ENCODE results near the gene LAIR2.

Gene LAIR2, protein sequence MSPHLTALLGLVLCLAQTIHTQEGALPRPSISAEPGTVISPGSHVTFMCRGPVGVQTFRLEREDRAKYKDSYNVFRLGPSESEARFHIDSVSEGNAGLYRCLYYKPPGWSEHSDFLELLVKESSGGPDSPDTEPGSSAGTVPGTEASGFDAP

GRCh38 chr19:54502518-54503048 is at the start of gene LAIR2:
Gene LAIR2 (plus strand): TSS chr19:54502831. CDS start chr19:54502919, 88 bp downstream.
- Histone ChIP-seq H2AFZ (ENCODE audit: low read length) (no peak within 1 kb of the TSS), H3K79me2 (ENCODE audit: low read length) (no peaks in the 10 kb centered on the region), H3K4me2 (ENCODE audit: low read depth, low read length) (no peak within 1 kb of the TSS), H3K4me1 (ENCODE audit: low read length) (no peaks in the 10 kb centered on the region), H3K9me2 (replicated peaks; ENCODE audit: insufficient read depth, low read length) (no peaks in the 10 kb centered on the region), H4K20me1 (ENCODE audit: insufficient read depth, low read length) (no peaks in the 10 kb centered on the region), H3K9ac (ENCODE audit: low read length) (no peak within 1 kb of the TSS), H3K4me3 (ENCODE audit: low read length) (no peak within 1 kb of the TSS), H3K36me3 (replicated peaks; ENCODE audit: insufficient read depth, low read length) (no peaks in the 10 kb centered on the region), H3K27ac (ENCODE audit: low read length) (no peak within 1 kb of the TSS), H3K9me3 (replicated peaks; ENCODE audit: insufficient read depth, low read length) (no peaks in the 10 kb centered on the region), H3F3A (ENCODE audit: insufficient read depth, low read length) (no peaks in the 10 kb centered on the region), H3K27me3 (replicated peaks; ENCODE audit: insufficient read depth, low read length) (peaks cover 76% of the 10 kb centered on the region)
- no peak for DNase-seq
- TF ChIP-seq EZH2 (optimal IDR thresholded peaks at IDR 0.05; ENCODE audit: low read depth, low read length), result no peak
- no peak for TF ChIP-seq CTCF (IDR thresholded peaks at IDR 0.05; ENCODE audit: low read length)
- TF ChIP-seq EZH2phosphoT487 (IDR thresholded peaks at IDR 0.05; ENCODE audit: low read length), result no peak

DNA sequence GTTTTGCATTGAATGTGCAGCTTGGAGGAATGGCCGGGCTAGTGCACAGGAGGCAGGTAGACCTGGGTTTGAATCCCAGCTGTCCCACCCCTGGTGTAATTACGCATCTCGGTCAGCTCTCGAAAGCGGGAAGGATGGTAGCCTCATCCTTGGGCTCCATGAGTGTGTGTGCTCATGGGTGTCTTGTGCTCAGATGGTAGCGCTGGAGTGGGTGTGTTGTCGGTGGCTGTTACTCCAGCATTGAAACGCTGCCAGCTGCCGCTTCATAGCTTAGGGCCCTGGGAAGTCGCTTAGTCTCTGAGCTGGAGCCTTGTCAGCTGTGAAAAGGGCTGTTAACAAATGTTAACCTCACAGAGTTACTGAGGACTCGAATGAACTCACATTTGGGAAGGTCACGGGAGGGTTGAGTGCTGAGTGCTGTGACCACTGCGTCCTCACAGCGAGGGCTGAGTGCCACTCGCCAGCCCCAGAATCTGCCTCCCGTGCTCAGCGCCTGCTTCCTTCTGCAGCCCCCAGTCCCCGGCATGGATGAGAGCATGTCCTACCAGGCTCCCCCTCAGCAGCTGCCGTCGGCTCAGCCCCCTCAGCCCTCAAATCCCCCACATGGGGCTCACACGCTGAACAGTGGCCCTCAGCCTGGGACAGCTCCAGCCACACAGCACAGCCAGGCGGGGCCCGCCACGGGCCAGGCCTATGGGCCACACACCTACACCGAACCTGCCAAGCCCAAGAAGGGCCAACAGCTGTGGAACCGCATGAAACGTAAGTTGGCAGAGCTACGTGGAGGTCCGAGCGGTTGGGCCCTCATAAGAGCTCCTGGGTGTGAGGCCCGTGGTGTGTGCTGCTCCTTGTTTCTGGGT is 48.5 kb upstream of the LAIR2 start:
- Histone ChIP-seq H3K9me3 (replicated peaks; ENCODE audit: insufficient read depth, low read length) (no peaks in the 10 kb centered on the region), H3K79me2 (ENCODE audit: low read length) (peaks cover 89% of the 10 kb centered on the region), H2AFZ (ENCODE audit: low read length) (no peak overlapping the region), H3K36me3 (replicated peaks; ENCODE audit: insufficient read depth, low read length) (peaks cover 31% of the 10 kb centered on the region), H3F3A (ENCODE audit: insufficient read depth, low read length) (peaks cover 6% of the 10 kb centered on the region; the same call in 1 of the 2 replicates), H3K4me3 (ENCODE audit: low read length) (no peak overlapping the region), H3K9me2 (replicated peaks; ENCODE audit: insufficient read depth, low read length) (no peaks in the 10 kb centered on the region), H3K27ac (ENCODE audit: low read length) (no peak overlapping the region), H3K4me1 (ENCODE audit: low read length) (peaks cover 5% of the 10 kb centered on the region; the same call in 1 of the 2 replicates), H3K4me2 (ENCODE audit: low read depth, low read length) (no peak overlapping the region), H4K20me1 (ENCODE audit: insufficient read depth, low read length) (peaks cover 25% of the 10 kb centered on the region), H3K9ac (ENCODE audit: low read length) (no peak overlapping the region), H3K27me3 (replicated peaks; ENCODE audit: insufficient read depth, low read length) (no peaks in the 10 kb centered on the region)
- no peak for DNase-seq
- TF ChIP-seq EZH2phosphoT487 (IDR thresholded peaks at IDR 0.05; ENCODE audit: low read length) (no peak), CTCF (IDR thresholded peaks at IDR 0.05; ENCODE audit: low read length) (no peak), EZH2 (optimal IDR thresholded peaks at IDR 0.05; ENCODE audit: low read depth, low read length) (no peak)

DNA sequence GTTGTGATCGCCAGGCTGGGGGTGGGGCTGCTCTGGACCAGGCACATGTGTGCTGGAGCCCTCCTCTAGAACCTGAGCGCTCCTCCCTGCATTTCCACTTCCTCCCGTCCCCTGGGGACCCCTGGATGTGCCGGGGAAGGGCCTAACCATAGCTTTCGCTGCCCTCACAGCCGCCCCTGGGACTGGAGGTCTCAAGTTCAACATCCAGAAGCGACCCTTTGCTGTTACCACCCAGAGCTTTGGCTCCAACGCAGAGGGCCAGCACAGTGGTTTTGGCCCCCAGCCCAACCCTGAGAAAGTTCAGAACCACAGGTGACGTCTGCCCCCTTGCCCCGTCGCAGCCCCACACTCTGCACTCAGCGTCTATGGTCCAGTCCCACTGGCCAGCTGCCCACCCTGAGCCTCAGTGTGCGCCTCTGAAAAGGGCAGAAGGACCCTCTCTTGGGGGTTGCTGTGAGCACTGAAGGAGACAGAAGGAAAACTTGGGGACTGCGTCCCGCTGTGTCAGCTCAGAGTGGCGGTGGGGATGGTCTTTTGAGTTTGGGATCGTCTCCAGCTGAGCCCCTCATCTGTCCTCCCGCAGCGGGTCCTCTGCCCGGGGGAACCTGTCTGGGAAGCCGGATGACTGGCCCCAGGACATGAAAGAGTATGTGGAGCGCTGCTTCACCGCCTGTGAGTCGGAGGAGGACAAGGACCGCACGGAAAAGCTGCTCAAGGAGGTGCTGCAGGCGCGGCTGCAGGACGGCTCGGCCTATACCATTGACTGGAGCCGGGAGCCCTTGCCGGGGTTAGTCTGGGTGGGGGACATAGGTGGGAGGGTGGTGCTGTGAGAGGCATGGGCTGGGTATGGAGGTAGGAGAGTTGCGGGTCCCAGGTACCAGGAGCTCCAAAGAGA is 47.6 kb upstream of the LAIR2 start:
- H3F3A ChIP-seq (ENCODE audit: insufficient read depth, low read length), result peaks cover 7% of the 10 kb centered on the region; the same call in 1 of the 2 replicates
- peaks cover 31% of the 10 kb centered on the region for H3K36me3 ChIP-seq (replicated peaks; ENCODE audit: insufficient read depth, low read length)
- TF ChIP-seq EZH2 (optimal IDR thresholded peaks at IDR 0.05; ENCODE audit: low read depth, low read length), result no peak
- TF ChIP-seq EZH2phosphoT487 (IDR thresholded peaks at IDR 0.05; ENCODE audit: low read length), result no peak
- no peak for TF ChIP-seq CTCF (IDR thresholded peaks at IDR 0.05; ENCODE audit: low read length)
- peaks cover 25% of the 10 kb centered on the region for H4K20me1 ChIP-seq (ENCODE audit: insufficient read depth, low read length)
- peaks cover 5% of the 10 kb centered on the region; the same call in 1 of the 2 replicates for H3K4me1 ChIP-seq (ENCODE audit: low read length)
- no peak overlapping the region for H3K4me2 ChIP-seq (ENCODE audit: low read depth, low read length)
- H2AFZ ChIP-seq (ENCODE audit: low read length), result no peak overlapping the region
- H3K9ac ChIP-seq (ENCODE audit: low read length), result no peak overlapping the region
- no peak overlapping the region for H3K4me3 ChIP-seq (ENCODE audit: low read length)
- no peak overlapping the region for H3K27ac ChIP-seq (ENCODE audit: low read length)
- no peaks in the 10 kb centered on the region for H3K27me3 ChIP-seq (replicated peaks; ENCODE audit: insufficient read depth, low read length)
- no peaks in the 10 kb centered on the region for H3K9me3 ChIP-seq (replicated peaks; ENCODE audit: insufficient read depth, low read length)
- no peak for DNase-seq
- H3K9me2 ChIP-seq (replicated peaks; ENCODE audit: insufficient read depth, low read length), result no peaks in the 10 kb centered on the region
- H3K79me2 ChIP-seq (ENCODE audit: low read length), result peaks cover 88% of the 10 kb centered on the region
